Measurements from ENCODE around the gene PBX2.
"Not testable (repeated sequence)": the region's sequence is repeated elsewhere in the genome, so short reads cannot be mapped to it uniquely, and the experiment has no call there.

The PBX2 gene

DNA sequence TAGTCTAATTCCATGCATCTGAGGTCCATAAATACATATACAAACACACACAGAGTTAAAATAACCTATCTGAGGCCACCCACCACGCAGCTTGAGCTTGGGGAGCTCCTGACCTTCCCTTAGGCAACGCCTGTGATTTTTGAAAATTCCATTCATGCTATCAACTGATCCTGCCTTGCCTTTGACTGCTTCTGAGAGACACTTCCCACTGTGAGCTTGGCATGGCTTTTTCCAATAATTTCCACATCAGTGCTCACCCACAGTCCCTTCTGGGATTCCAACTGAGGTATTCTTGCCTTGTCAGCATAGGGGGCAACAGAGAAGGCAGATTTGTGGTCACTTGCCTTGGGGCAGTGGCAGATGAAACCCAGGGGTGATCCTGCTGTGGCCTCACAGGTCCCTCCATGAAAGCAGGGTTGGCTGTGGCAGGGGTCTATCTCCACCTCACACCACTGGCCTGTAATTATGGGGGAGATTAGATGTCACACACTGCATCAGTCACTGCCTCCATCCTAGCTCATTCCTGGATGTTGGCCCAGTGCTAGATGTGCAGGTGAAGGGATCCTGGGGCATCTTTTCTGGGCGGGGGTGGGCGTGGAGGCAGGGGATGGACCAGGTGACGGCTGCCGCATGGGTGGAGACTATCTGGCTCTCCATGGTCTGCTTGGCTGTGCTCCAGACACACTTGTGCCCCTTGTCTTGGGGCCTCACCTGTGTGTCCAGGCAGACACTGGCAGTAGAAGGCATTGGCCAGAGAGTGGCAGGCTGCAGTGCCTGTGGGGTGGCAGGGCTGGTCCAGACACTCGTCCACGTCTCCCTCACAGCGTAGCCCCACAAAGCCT lies 13.6 kb upstream of the PBX2 start:
- in situ Hi-C loops (cut with HindIII; ENCODE audit: low sequenced_read_pairs), result no loop called here

DNA sequence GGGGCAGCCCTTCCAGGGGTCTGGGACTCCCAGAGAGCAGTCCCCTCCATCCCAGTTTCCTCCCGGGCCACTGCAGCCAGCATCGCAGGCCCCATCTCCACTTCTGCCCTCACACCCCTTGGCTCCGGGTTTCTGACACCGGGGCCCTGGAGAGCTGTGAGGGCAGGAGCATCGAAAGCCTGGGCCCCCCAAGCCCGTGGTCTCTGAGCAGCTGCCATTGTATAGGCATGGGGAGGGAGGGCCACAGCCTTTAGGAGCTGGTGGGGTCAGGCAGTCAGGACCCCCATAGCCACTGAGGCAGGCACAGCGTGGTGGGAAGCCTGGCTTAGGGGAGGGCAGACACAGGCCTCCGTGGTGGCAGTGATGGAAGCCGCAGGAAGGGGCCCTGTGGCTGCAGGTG lies 12.2 kb upstream of the PBX2 start:
- in situ Hi-C loops (cut with HindIII; ENCODE audit: low sequenced_read_pairs), result no loop called here

GRCh38 chr6:32200711-32201475 lies 10.9 kb upstream of the PBX2 start:
- in situ Hi-C loops (cut with HindIII; ENCODE audit: low sequenced_read_pairs), result no loop called here

- in situ Hi-C loops (cut with HindIII; ENCODE audit: low sequenced_read_pairs), result no loop called here
Observed at GRCh38 chr6:32198866-32199265, 8.9 kb upstream of the PBX2 start.

- in situ Hi-C loops (cut with HindIII; ENCODE audit: low sequenced_read_pairs), result no loop called here
Observed at GRCh38 chr6:32198345-32198696, 8.3 kb upstream of the PBX2 start.

DNA sequence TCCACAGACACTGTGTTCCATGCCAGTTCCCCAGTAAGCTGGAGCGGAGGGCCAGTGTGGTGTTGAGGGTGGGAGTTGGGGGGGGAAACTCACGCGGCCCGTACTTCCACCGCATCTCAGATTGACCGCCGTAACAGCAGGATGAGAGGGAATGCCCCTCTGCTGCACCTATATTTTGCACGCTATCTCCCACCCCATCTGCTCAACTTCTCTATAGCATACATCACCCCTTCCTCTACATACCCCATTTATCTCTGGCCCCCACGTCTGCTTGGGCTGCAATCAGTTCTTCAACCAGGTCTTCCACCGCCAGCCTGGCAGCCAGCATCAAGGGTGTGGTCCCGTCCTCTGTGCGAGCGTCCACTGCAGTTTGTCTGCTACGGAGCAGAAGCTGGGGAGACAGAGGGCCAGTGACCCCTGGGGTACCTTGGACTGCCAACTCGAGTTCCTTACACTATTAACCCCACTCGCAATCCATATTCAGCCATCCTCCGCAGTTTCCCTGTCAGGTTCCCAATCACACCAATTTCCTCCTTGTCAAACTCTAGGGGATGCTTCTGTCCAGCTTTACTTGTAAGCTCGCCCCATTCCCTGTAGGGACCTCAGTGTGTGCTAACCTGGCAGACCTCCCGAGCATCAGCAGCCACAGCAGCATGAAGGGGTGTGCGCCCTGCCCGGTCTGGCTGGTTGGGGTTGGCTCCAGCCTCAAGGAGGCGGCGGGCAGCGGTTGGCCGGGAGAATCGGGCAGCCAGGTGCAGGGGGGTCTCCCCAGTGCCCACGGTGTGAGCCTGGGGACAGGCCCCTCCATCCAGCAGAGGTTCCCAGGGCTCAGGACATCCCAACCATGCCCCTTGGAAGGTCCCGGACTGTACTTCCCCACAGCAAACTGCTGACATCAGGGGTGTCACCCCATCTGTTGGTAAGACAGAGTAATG lies 6.9 kb upstream of the PBX2 start:
- in situ Hi-C loops (cut with HindIII; ENCODE audit: low sequenced_read_pairs), result no loop called here

GRCh38 chr6:32195902-32196681 lies 6.1 kb upstream of the PBX2 start:
- in situ Hi-C loops (cut with HindIII; ENCODE audit: low sequenced_read_pairs), result no loop called here

GRCh38 chr6:32195652-32195901 lies 5.6 kb upstream of the PBX2 start:
- in situ Hi-C loops (cut with HindIII; ENCODE audit: low sequenced_read_pairs), result no loop called here

DNA sequence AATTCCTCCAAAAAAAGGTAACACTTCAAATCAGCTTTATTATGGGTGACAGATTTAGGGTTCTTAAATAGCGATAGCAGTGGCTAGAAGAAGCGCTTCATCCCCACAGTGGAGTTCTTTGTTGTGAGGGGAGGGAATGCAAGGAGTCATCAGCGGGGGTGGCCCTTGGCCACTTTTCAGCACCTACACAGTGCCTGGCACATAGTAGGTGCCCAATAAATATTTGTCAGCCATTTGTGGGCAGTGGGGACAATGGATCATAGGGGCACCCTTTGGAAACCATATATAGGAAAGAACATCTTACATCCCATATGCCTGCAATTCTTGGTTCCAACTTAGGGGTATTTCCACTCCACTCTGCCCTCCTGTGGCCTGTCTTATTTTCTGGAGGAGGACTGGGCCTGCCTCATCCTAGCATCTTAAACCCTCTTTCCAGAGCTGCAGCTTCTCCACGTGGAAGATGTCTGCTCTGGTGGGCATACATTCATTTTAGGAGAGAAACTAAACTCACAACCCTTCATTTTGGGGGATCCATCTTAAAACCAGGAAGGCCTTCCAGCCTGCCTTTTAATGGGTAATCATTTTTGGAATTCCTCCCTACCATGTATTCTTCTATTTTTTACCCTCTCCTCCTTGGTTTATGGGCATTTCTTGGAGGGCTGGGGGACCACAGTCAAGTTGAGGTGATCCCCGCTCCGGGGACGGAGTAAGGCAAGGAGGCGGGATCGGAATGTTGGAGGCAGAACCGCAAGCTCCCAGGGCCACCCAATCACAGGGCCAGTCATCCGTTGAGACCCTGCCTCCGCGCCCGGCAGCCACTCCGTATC lies 5.0 kb upstream of the PBX2 start:
- in situ Hi-C loops (cut with HindIII; ENCODE audit: low sequenced_read_pairs), result no loop called here

DNA sequence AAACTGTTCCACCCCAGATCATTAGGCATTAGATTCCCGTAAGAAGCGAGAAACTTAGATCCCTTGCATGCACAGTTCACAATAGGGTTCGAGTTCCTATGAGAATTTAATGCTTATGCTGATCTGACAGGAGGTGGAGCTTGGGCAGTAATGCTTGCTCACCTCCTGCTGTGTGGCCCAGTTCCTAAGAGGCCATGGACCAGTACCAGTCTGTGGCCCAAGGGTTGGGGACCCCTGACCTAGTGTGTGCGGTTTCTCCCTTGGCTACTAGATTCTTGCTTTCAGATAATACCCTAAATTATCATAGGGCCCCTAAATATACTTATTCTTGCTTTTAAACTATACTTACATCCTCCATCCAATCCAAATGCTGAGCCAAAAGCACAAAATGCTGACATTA lies 4.4 kb upstream of the PBX2 start:
- in situ Hi-C loops (cut with HindIII; ENCODE audit: low sequenced_read_pairs), result no loop called here

DNA sequence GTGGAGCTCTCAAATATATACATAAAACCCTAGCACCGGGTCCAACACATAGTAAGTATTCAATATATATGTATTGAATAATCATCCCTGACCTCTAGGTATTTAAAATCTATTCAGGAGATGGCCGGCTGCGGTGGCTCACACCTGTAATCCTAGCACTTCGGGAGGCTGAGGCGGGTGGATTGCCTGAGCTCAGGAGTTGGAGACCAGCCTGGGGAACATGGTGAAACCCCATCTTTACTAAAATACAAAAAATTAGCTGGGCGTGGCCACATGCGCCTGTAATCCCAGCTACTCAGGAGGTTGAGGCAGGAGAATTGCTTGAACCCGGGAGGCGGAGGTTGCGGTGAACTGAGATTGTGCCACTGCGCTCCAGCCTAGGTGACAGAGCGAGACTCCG lies 3.1 kb upstream of the PBX2 start:
- in situ Hi-C loops (cut with HindIII; ENCODE audit: low sequenced_read_pairs), result not testable (repeated sequence)

GRCh38 chr6:32192608-32193039 lies 2.6 kb upstream of the PBX2 start, which contains the start of gene GPSM3:
GPSM3 (minus strand) TSS chr6:32192643; CDS start chr6:32192513, 130 bp downstream.
- in situ Hi-C loops (cut with HindIII; ENCODE audit: low sequenced_read_pairs), result no loop called here

DNA sequence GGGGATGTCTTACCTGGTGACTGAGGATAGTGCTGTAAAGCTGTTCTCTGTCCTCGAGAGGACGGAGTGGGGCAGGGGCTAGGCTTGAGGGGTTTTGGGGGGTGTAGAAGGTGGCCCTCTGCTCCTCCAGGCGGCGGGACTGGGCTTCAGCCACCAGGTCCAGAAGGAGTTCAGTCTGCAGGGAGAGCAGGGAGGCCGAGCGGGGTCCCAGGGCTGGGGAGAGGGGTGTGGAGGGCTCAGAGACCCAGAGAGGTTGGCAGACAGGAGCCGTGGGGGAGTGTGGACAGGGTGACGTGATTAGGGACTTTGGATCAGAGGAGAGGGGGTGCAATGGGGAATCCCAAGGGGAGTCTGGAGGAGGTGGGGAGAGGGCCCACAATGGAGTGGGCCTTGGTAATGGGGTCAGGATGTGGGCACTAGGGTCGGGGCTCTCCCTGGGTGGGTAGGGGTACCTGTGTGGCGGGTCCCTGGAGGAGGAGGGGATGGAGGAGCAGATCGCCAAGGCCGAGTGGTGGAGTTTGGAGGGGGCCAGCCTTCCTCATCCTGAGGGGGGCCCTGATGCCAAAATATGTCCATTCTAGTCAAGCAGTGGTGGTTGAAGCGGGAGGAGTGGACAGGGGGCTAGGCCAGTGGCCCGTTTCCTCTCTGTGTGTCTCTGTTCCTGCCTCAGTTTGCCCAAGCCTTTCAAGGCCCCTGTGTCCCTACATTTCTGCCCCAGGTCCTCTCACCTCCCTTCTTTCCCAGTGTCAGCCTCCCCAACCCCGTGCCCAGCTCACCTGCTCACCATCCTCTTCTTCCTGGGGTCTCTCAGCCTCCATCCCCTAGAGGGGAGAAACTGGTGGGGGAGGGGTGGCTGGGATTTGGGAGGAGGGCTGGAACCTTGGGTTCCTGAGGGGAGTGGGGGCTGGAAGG lies 1.9 kb upstream of the PBX2 start:
- in situ Hi-C loops (cut with HindIII; ENCODE audit: low sequenced_read_pairs), result no loop called here

- in situ Hi-C loops (cut with HindIII; ENCODE audit: low sequenced_read_pairs), result no loop called here
Observed at GRCh38 chr6:32190911-32191677, 1.1 kb upstream of the PBX2 start.

DNA sequence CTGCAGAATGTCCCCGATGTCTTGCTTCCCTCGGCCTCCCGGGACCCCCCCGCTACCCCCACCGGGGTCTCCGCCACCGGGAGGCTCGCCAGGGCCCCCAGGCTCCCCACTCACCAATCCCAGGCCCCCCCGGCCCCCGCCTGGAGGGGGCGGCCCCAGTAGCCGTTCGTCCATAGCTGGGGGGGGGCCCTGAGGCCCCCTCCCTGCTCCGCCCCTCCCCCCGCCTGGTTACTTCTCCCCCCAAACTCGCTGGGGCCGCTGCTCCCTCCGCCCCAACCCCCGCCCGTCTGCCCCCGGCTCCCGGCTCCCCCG lies 304 bp downstream of the PBX2 start:
- in situ Hi-C loops (cut with HindIII; ENCODE audit: low sequenced_read_pairs), result no loop called here

GRCh38 chr6:32189069-32189741 lies 797 bp downstream of the PBX2 start:
- in situ Hi-C loops (cut with HindIII; ENCODE audit: low sequenced_read_pairs), result no loop called here

DNA sequence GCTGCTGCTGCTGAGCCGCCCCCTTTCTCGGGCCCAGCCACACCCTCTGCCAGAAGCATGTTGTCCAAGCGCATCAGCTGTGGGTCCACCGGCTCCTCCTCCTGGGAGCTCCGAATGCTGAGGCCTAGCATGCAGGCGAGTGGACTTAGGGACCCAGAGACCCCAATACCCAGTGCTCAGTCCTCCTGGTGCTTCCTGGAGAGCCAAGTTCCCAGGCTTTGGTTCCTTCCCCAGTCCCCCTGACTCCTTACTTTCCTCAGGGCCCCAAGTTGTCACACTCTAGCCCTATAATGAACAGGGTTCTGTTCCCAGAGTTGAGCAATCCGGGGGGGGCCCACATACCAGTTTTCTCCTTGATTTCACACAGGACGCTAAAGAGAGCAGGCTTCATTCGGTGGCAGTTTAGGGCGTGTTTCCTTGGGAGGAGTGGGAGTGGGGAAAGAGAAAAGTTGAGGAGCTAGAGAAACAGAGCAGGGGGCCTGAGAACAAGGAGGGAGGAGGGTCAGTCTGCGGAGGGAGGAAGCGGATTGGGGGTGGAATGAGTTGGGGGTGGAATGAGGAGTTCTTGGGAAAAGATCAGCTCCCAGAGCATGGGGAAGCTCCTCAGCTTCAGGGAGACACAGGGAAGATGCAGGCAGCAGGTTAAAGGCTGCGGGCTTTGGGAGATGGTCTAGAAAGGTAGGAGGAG lies 1.5 kb downstream of the PBX2 start:
- in situ Hi-C loops (cut with HindIII; ENCODE audit: low sequenced_read_pairs), result no loop called here
